Thymus (tissue), 11 donors: Measurements from ENCODE around the gene FCN1. TPM values are rescaled to one million over a fixed set of nuclear protein-coding genes. Genes with fewer than 3 reads are reported as not detected.

Experiments used
- DNase-seq, 9 donors: peaks; one replicate each; pipeline ENCODE4 v3.0.0-alpha.2; 2013; ENCODE audit warnings: low spot score in 9 of 9, low read depth in 6 of 9, missing footprints in 1 of 9
- H3K27ac ChIP-seq, 2 donors: one replicate each; pipeline ENCODE4 v1.5.1; 2013; ENCODE audit warnings: control low read depth in 1 of 2, low read depth in 1 of 2, low read length in 1 of 2, mild to moderate bottlenecking in 1 of 2, moderate library complexity in 1 of 2
- H3K27me3 ChIP-seq, 2 donors: one replicate each; pipeline ENCODE4 v1.5.1; 2013; ENCODE audit warnings: low read length in 1 of 2; ENCODE audit not compliant: control insufficient read depth in 2 of 2, insufficient read depth in 1 of 2
- H3K36me3 ChIP-seq, 2 donors: one replicate each; pipeline ENCODE4 v1.5.1; 2013; ENCODE audit warnings: low read length in 1 of 2, mild to moderate bottlenecking in 1 of 2, moderate library complexity in 1 of 2; ENCODE audit not compliant: control insufficient read depth in 2 of 2, insufficient read depth in 2 of 2
- H3K4me1 ChIP-seq, 2 donors: one replicate each; pipeline ENCODE4 v1.5.1; 2013; ENCODE audit warnings: low read length in 2 of 2; ENCODE audit not compliant: control insufficient read depth in 2 of 2, insufficient read depth in 2 of 2
- H3K4me3 ChIP-seq, 2 donors: one replicate each; pipeline ENCODE4 v1.5.1; 2013; ENCODE audit warnings: low read length in 2 of 2, control low read depth in 1 of 2, mild to moderate bottlenecking in 1 of 2
- H3K9me3 ChIP-seq, 2 donors: one replicate each; pipeline ENCODE4 v1.5.1; 2013; ENCODE audit warnings: low read length in 1 of 2, mild to moderate bottlenecking in 1 of 2; ENCODE audit not compliant: control insufficient read depth in 2 of 2, insufficient read depth in 1 of 2
- WGBS: extraction: QIAGEN DNeasy Blood & Tissue Kit; methylation state at CpG from one replicate; pipeline ENCODE4 v1.1.7; 2013; 5-methylcytosine and 5-hydroxymethylcytosine counted together
- polyA plus RNA-seq: library from polyadenylated mRNA; stranded (reverse); fragments of 200-250 nt; gene quantifications from one replicate; pipeline ENCODE4 v1.2.3, GENCODE V29; 2013
- total RNA-seq: library from RNA; stranded (reverse); fragments of 120-200 nt; gene quantifications from one replicate; pipeline ENCODE4 v1.2.4, GENCODE V29; 2013
- donor health status: healthy.

The FCN1 gene
- total and polyA plus RNA-seq, 2 donors: 4.9 to 12.2 TPM

DNA sequence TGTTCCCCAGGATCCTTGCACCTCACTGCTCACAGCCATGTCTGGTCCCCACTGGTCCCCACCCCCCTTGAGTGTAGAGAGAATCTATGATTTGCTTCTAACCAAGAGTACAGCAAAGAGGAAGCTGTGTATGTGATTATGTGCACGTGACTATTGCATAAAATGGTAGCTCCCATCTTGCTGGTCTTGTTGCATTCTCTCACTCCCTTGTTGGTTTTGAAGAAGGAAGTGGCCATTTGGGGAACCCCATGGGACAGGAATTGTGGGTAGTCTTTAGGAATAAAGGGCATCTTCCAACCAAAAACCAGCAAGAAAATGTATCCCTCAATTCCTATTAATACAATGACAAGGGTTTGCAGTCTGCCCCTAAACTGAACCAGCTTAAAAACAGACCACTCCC is 42.3 kb downstream of the FCN1 start:
- DNase-seq: no peak
- Histone ChIP-seq H3K9me3 (no peaks in the 10 kb centered on the region), H3K36me3 (no peaks in the 10 kb centered on the region), H3K27me3 (no peaks in the 10 kb centered on the region), H3K4me1 (no peaks in the 10 kb centered on the region), H3K4me3 (no peak overlapping the region), H3K27ac (no peak overlapping the region)
- 82% methylated on average over 1 of the region's 1 CpG for WGBS

DNA sequence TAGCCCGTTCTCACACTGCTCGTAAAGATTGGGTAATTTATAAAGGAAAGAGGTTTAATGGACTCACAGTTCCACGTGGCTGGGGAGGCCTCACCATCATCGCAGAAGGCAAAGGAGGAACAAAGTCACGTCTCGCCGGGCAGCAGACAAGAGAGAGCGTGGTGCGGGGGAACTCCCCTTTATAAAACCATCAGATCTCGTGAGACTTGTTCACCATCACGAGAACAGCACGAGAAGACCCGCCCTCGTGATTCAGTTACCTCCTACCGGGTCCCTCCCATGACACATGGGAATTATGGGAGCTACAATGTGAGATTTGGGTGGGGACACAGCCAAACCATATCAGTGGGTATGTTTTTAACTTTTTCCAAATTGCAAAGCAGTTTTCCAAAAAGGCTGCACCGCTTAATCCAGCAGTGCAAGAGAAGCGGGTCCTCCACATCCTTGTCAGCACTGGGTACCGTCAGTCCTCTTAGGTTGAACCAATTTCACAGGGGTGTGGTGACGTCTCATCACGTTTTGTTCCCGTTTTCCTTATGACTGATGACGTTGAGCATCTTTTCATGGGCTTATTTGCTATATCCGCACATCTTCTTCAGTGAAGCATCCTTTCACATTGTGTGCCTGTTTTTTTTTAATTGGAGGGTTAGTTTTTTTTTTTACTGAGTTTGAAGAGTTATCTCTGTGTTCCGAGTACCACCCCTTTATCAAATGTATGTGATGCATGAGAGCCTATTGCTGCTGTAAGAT is 45.1 kb downstream of the FCN1 start:
- DNase-seq: no peak
- Histone ChIP-seq H3K4me1 (no peaks in the 10 kb centered on the region), H3K36me3 (no peaks in the 10 kb centered on the region), H3K9me3 (no peaks in the 10 kb centered on the region), H3K27ac (no peak overlapping the region), H3K4me3 (no peak overlapping the region), H3K27me3 (no peaks in the 10 kb centered on the region)
- 91% methylated on average over 24 of the region's 24 CpGs for WGBS

DNA sequence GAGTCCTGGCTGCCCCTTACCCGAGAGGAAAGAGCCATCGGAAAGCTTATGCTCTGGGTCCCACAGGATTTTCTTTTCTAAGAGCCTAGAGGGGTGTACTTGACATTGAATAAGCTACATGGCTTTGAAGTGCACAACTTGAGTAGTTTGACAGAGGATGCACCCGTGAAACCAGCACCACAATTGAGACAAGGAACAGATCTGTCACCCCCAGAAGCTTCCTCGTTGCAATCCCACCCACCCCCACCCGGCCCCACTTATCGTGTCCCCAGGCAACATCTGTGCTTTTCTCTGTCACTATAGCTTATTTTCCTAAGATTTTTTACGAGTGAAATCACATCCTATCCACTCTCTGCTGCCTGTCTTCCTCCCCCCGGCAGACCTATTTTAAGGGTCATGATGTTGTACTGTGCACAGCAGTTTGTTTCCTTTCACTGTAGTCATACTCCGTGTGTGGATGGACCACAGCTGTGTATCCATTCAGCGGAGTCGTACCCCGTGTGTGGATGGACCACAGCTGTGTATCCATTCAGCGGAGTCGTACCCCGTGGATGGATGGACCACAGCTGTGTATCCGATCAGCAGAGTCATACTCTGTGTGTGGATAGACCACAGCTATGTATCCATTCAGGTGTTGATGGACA is 45.9 kb downstream of the FCN1 start:
- H3K4me1 ChIP-seq: no peaks in the 10 kb centered on the region

DNA sequence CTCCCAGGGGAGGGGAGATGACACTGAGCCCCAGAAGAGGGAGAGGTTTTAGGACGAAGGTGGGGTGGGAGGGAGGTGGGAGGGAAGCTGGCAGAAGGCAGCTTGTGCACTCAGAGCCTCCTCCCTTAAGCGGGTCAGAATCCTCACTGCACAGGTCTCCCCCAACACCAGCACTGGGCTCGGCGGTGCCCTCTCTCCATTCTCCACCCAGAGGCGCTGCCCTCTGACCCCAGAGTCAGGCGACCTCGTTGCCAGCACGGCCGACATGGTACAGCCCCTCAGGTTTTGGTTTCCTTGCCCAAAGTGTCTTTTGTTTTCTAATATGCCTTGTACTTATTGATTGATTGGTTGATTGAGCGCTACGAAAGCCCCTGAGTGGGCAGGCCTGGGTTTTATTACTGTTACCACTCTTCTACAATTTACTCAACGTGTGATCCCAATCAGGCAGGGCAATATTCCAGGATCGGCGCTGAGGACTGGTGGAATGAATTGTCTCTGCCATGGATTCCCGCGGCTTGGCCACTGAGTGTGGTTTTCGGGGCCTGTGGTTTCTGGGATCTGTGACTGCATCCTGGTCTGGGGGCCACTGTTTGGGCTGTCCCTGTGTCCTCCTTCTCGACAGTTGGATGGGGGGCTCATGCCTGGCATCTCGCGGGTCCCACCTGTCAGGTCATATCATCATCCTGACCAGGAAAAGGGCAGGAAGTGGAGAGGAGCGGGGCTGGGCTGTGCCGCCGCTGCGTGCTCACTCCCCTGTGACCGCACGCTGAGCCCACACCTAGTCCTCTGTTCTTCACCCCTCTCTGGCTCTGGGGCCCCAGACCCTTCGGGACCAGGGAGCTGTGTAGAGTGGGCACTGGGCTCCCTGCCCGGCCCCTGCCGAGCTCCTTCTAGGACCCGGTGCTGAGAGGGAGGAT is 46.7 kb downstream of the FCN1 start:
- no peak overlapping the region for H3K4me3 ChIP-seq
- WGBS: 90% methylated on average over 30 of the region's 30 CpGs
- no peaks in the 10 kb centered on the region for H3K9me3 ChIP-seq
- H3K27me3 ChIP-seq: no peaks in the 10 kb centered on the region
- H3K27ac ChIP-seq: no peak overlapping the region
- no peaks in the 10 kb centered on the region for H3K36me3 ChIP-seq
- no peaks in the 10 kb centered on the region for H3K4me1 ChIP-seq
- no peak for DNase-seq

More for the DNA sequence above, 45.9 kb downstream of the FCN1 start:
- WGBS: 86% methylated on average over 16 of the region's 16 CpGs
- no peaks in the 10 kb centered on the region for H3K9me3 ChIP-seq
- H3K27me3 ChIP-seq: no peaks in the 10 kb centered on the region
- H3K36me3 ChIP-seq: no peaks in the 10 kb centered on the region
- no peak overlapping the region for H3K27ac ChIP-seq
- H3K4me3 ChIP-seq: no peak overlapping the region
- DNase-seq: no peak

DNA sequence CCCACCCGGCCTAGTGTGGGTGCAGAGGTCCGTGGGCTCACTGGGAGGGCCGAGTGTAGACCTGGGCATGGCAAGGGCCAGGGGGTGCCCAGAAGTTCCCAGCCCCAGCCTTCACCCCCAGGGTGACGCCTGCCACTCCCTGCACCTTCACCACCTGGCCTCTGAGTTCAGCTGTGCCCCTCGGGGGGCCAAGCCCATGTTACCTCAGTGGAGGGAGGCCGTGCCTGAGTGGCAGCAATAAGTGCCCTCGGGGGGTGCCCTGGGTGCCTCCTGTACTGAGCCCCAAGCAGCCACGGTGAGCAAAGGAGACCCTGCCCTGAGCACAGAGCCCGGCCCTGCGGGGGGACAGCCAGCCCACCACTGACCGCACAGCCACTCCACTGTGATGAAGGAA is 47.4 kb downstream of the FCN1 start:
- no peak for DNase-seq
- Histone ChIP-seq H3K27ac (no peak overlapping the region), H3K4me1 (no peaks in the 10 kb centered on the region), H3K9me3 (no peaks in the 10 kb centered on the region), H3K27me3 (no peaks in the 10 kb centered on the region), H3K4me3 (no peak overlapping the region), H3K36me3 (no peaks in the 10 kb centered on the region)
- WGBS: 94% methylated on average over 11 of the region's 11 CpGs

DNA sequence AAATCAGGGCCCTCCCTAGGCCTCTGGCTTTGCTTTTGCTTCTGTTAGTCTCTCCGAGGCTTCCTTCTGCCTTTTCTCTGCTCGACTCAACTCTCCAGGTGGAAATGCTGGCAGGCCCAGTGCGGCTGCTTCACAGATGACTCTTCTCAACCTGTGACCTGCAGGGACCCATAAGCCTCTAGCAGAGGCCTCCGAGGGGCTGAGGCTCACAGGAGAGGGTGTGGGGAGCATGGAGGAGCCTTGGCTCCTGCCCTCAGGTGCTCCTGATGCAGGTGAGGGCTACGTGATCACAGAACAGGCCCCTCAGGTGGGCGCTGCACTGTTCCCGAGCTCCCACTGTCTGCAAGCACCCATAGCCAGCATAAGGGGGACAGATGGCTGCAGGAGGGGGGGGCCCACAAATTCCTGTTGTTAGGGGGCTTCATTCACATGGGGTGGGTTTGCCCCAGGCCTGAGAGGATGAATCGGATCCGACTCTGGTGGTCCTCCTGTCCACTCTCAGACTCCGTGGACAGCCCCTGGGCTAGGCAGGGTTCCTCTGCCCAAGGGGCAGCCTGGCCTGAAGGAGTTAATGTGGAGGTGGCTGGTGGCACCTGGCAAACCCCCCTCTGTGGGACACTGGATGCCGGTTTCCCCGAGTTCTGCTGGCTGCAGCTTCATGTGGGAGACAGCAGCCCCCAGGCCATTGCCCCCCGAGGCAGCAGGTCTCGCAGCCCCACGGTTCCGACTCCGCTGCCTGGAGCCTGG is 48.0 kb downstream of the FCN1 start:
- no peak overlapping the region for H3K4me3 ChIP-seq
- 95% methylated on average over 17 of the region's 17 CpGs for WGBS
- H3K4me1 ChIP-seq: no peaks in the 10 kb centered on the region
- H3K36me3 ChIP-seq: no peaks in the 10 kb centered on the region
- H3K27me3 ChIP-seq: no peaks in the 10 kb centered on the region
- H3K9me3 ChIP-seq: no peaks in the 10 kb centered on the region
- no peak for DNase-seq
- H3K27ac ChIP-seq: no peak overlapping the region

DNA sequence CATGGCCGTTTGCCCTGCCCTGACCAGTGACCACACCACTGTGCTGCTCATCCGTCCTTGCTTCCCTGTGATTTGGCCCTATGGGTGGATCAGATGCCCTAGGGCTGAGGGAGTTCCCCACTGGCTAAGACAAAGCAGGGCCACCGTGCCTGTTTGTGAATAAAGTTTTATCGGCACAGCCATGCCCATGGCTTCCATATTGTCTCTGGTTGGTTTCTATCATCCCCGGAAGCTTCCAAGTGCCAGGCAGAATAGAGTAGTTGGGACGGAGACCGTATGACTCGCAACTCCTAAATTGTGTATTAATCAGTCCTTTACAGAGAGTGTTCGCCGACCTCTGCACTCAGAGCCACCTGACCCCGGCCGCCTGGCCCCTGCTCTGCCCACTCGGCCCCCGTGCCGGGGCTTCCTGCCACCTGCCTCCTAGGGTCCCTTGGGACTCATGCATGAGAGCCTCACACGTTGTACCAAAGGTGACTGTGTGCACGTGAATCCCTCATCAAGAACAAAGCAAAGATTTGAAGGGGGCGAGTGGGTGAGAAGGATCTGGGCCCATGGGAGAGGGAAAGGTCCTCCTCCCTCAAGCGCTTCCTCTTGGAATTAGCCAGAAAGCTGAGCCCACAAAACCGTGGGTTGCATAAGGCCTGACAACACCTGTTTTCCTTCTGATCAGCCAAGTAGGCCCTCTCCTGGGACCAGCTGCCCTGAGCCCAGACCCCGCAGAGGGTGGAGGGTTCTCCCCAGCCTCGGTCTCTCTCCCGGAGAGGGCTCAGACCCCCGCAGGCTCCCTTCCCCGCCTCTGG is 48.8 kb downstream of the FCN1 start:
- Histone ChIP-seq H3K27ac (no peak overlapping the region), H3K9me3 (no peaks in the 10 kb centered on the region), H3K4me3 (no peak overlapping the region), H3K4me1 (no peaks in the 10 kb centered on the region), H3K36me3 (no peaks in the 10 kb centered on the region), H3K27me3 (no peaks in the 10 kb centered on the region)
- DNase-seq: no peak
- WGBS: 93% methylated on average over 25 of the region's 25 CpGs
